A673 (cell line): ENCODE results near the gene ENO1. TPM values are rescaled to one million over a fixed set of nuclear protein-coding genes. Genes with fewer than 3 reads are reported as not detected.

Experiments used
- BruUV-seq: library from RNA; stranded (reverse); fragments of 400-500 nt; replicated peaks from 2 replicates; lab custom pipeline; 2021; lab: Mats Ljungman, UMichigan
- CTCF ChIA-PET: fragments of 300-600 bp; sonication (Branson Sonifier 250); formaldehyde crosslinking; loops from one replicate; lab custom pipeline; 2022; ENCODE audit warnings: antibody characterized with exemption; lab: Charles Lee
- POLR2A ChIA-PET: fragments of 300-600 bp; sonication (Branson Sonifier 250); formaldehyde crosslinking; loops from one replicate; lab custom pipeline; 2022; ENCODE audit warnings: antibody characterized with exemption; ENCODE audit not compliant: low non-redundant PET; lab: Charles Lee
- DNase-seq: peaks from one replicate; pipeline ENCODE4 v3.0.0-alpha.2; 2015; ENCODE audit warnings: low spot score
- H3K27ac ChIP-seq: fragments of 200-600 bp; sonication (generic); 2 replicates; pipeline ENCODE4 v1.5.1; 2016; ENCODE audit warnings: mixed run types, low read depth, mild to moderate bottlenecking, mixed read lengths, antibody characterized with exemption, low read length; ENCODE audit not compliant: poor library complexity, severe bottlenecking
- H3K27me3 ChIP-seq: fragments of 200-600 bp; sonication (generic); replicated peaks from 2 replicates; pipeline ENCODE4 v1.6.1; 2017; ENCODE audit warnings: mixed run types, low read depth, mild to moderate bottlenecking, mixed read lengths, antibody characterized with exemption, low read length; ENCODE audit not compliant: insufficient read depth, poor library complexity
- H3K36me3 ChIP-seq: fragments of 200-600 bp; sonication (generic); 2 replicates; pipeline ENCODE4 v1.6.1; 2016; ENCODE audit warnings: mixed run types, mild to moderate bottlenecking, mixed read lengths, antibody characterized with exemption, low read length; ENCODE audit not compliant: insufficient read depth, poor library complexity, severe bottlenecking
- H3K4me1 ChIP-seq: fragments of 200-600 bp; sonication (generic); 2 replicates; pipeline ENCODE4 v1.6.1; 2017; ENCODE audit warnings: mixed run types, mild to moderate bottlenecking, mixed read lengths, antibody characterized with exemption, low read length; ENCODE audit not compliant: insufficient read depth, poor library complexity, severe bottlenecking
- H3K4me3 ChIP-seq: fragments of 200-600 bp; sonication (generic); 2 replicates; pipeline ENCODE4 v1.5.1; 2016; ENCODE audit warnings: low read depth, mixed run types, mild to moderate bottlenecking, mixed read lengths, low read length; ENCODE audit not compliant: poor library complexity, severe bottlenecking
- H3K9me3 ChIP-seq: fragments of 200-600 bp; sonication (generic); 2 replicates; pipeline ENCODE4 v1.6.1; 2016; ENCODE audit warnings: mixed run types, low read depth, mild to moderate bottlenecking, mixed read lengths, antibody characterized with exemption, low read length; ENCODE audit not compliant: poor library complexity, severe bottlenecking
- CTCF ChIP-seq: fragments of 300-800, 200-600 bp; sonication (generic); conservative IDR thresholded peaks from 2 replicates; pipeline ENCODE4 v1.5.1; 2017; ENCODE audit warnings: low read depth, mild to moderate bottlenecking, antibody characterized with exemption, low read length, moderate library complexity, mixed read lengths
- EZH2 ChIP-seq: fragments of 200-600 bp; sonication (generic); IDR thresholded peaks from 2 replicates; pipeline ENCODE4 v1.6.1; 2017; ENCODE audit warnings: borderline replicate concordance, low read depth, mild to moderate bottlenecking, mixed read lengths, antibody characterized with exemption, low read length; ENCODE audit not compliant: poor library complexity, severe bottlenecking
- intact Hi-C: fragments of 100-400 bp; cut with micrococcal nuclease; formaldehyde crosslinking; loops from one replicate; pipeline ENCODE4 v1.10.0; 2022; ENCODE audit not compliant: unreplicated experiment
- total RNA-seq: library from RNA; stranded (reverse); gene quantifications from 2 replicates; pipeline ENCODE4 v1.2.3, GENCODE V29; 2021

The ENO1 gene
- total RNA-seq, 1 experiment from 2014 or later, result 2,659 TPM

- H3K36me3 ChIP-seq, result peaks cover 96% of the 10 kb centered on the region
- H3K4me1 ChIP-seq, result peaks cover 41% of the 10 kb centered on the region
- peak overlapping the region; percentile 75 for H3K27ac ChIP-seq
- CTCF ChIA-PET, result interaction anchor here (1.1 to 1.4 kb wide), 2 partner anchors 11 to 132 kb away, joined by 4 to 8 read pairs; no protein-coding TSS in a partner anchor
- H3K9me3 ChIP-seq, result no peaks in the 10 kb centered on the region
- intact Hi-C loops, result no loop called here
- BruUV-seq, result no TSS peak
- DNase-seq, result no peak
- TF ChIP-seq EZH2 (no peak), CTCF (no peak)
- H3K27me3 ChIP-seq, result no peaks in the 10 kb centered on the region
- POLR2A ChIA-PET, result no interaction called here
- no peak overlapping the region for H3K4me3 ChIP-seq
Observed at GRCh38 chr1:8873001-8873400, 5.5 kb downstream of the ENO1 start.

- no peak for DNase-seq
- intact Hi-C loops, result no loop called here
- TF ChIP-seq EZH2, result no peak
- TF ChIP-seq CTCF, result no peak
- BruUV-seq, result no TSS peak
- Histone ChIP-seq H3K4me1 (peaks cover 41% of the 10 kb centered on the region), H3K27me3 (no peaks in the 10 kb centered on the region), H3K9me3 (no peaks in the 10 kb centered on the region), H3K27ac (peak overlapping the region; percentile 27), H3K36me3 (peaks cover 98% of the 10 kb centered on the region), H3K4me3 (no peak overlapping the region)
- POLR2A ChIA-PET, result no interaction called here
- CTCF ChIA-PET, result interaction anchor here (1.8 kb wide), 1 partner anchor 10 kb away, joined by 4 read pairs; no protein-coding TSS in a partner anchor
Observed at GRCh38 chr1:8871965-8872399, 6.5 kb downstream of the ENO1 start.

- POLR2A ChIA-PET, result interaction anchor here (0.7 kb wide), 1 partner anchor 14 kb away, joined by 3 read pairs; no protein-coding TSS in a partner anchor
- peaks cover 41% of the 10 kb centered on the region for H3K4me1 ChIP-seq
Observed at GRCh38 chr1:8871539-8871935, 6.9 kb downstream of the ENO1 start.

More at GRCh38 chr1:8871539-8871935, 6.9 kb downstream of the ENO1 start:
- no peak for DNase-seq
- Histone ChIP-seq H3K27me3 (no peaks in the 10 kb centered on the region), H3K9me3 (no peaks in the 10 kb centered on the region), H3K36me3 (peaks cover 99% of the 10 kb centered on the region), H3K27ac (peak overlapping the region; percentile 27), H3K4me3 (no peak overlapping the region)
- TF ChIP-seq EZH2 (no peak), CTCF (peak; percentile 47)
- intact Hi-C loops, result no loop called here
- BruUV-seq, result no TSS peak
- CTCF ChIA-PET, result interaction anchor here (1.8 kb wide), 1 partner anchor 9 kb away, joined by 4 read pairs; no protein-coding TSS in a partner anchor
